NCI-H69 (cell line): ENCODE data around the gene NPC1.

Experiments used
- DNase-seq: peaks from one replicate; lab custom pipeline; 2025; lab: John Stamatoyannopoulos, UW

NPC1 gene

DNA sequence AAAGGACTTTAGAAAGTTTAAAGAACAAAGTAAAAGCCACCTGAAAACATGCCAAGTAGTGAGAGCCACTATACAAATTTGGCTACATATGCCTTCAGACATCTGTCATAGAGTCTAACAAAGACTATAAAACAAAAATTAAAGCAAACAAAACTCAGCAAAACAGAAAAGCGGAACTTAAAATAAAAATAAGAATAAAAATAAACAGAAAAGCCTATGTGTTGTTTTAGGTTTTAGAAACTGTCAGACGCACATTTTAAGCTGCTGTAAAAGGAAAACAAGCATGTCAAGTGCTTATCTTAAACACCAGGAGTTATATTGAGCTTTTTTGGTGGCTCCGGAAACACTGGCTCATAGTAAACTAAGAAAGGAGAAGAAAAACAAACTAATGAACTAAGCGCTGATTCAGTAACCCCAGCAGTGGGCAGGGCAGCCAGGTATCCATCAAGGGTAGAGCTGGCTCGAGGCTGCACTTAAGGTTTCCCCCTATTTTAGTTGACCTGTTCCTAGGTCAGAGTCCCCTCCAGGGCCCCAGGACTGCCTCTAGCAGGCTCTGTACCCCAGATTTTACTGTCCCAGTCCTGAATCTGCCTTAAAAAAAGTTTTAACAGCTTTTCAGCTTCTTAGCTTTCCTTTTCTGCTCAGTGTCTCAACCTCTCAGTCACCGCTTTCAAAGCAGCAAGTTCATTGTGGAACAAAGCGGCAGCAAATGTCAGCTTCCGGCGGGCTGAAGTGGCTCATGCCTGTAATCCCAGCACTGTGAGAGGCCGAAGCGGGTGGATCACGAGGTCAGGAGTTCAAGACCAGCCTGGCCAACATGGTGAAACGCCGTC lies 98.4 kb downstream of the NPC1 start:
- peak; percentile 21 for DNase-seq

DNA sequence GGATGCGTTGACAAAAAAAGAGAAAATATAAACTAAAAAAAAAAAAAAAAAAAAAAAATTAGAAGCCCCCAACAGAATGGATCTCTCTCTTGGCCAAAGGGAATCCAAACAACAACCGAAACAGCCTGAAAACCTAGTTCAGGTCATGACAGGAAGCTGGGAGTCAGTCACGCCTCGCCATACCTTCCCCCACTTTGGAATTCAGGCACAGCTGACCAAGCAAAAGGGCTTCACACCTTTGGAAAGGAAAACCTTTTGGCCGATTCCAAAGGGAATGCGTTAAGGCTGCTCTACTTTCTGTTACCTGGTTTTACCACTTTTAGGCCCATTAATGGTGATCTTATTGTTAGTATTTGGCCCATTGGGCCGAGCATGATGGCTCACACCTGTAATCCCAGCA lies 100.9 kb downstream of the NPC1 start:
- no peak for DNase-seq

DNA sequence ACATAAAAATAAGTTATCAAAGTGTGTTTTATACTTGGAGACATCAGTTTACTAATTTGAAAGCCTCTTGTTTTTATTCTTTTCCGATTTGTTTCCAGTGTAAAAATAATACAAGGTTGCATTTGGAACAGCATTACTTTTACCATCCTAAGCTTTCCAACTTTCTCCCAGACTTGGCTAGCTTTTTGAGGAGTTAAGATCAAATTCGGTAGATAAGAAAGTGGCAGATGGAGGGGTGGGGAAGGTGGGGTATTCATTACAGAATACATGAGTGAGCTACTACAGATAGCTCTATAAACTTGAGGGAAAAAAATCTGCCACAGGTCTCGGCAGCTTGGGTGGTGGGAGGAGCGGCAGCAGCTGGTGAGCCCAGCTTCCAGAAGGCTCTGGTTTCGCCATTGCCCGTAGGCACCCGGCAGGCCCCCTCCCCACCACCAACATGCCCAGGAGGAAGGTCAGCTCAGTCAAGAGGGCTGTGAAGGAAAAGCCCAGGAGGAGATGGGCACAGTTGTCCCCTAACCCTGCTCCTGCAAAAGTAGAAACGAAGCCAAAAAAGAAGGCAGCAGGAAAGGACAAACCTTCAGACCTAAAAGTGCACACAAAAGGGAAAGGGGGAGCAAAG lies 101.6 kb downstream of the NPC1 start:
- peak; percentile 87 for DNase-seq
